ENCODE data around the gene SLC35B2. TPM values are rescaled to one million over a fixed set of nuclear protein-coding genes. Genes with fewer than 3 reads are reported as not detected.

SLC35B2 gene
- total and polyA plus RNA-seq, 7 experiments from 2014 or later = 10.0 to 41.7 (median 20.4) TPM

- Histone ChIP-seq H3K27me3 (ENCODE audit: control insufficient read depth in 2 of 2, insufficient read depth in 2 of 2, low read length in 2 of 2) (no peaks in the 10 kb centered on the region), H3K4me1 (ENCODE audit: control insufficient read depth in 2 of 2, insufficient read depth in 2 of 2, low read length in 2 of 2) (no peaks in the 10 kb centered on the region), H3K4me3 (ENCODE audit: low read length) (no peak overlapping the region), H3K9me3 (ENCODE audit: control insufficient read depth in 2 of 3, low read length in 3 of 3) (no peaks in the 10 kb centered on the region), H3K27ac (ENCODE audit: low read depth, low read length) (no peak overlapping the region), H3K36me3 (ENCODE audit: control insufficient read depth in 2 of 3, insufficient read depth in 3 of 3, low read length in 3 of 3) (no peaks in the 10 kb centered on the region)
- H3K27me3 Mint-ChIP-seq = peaks cover 53 to 80% (median 74%) of the 10 kb centered on the region in 5 donors
- DNase-seq = no peak
- intact Hi-C loops (cut with micrococcal nuclease) = no loop called here
- ATAC-seq = no peak
- no peak overlapping the region for H3K4me3 Mint-ChIP-seq
- no peak overlapping the region for H3K27ac Mint-ChIP-seq
- ChIA-PET CTCF (no interaction called here), POLR2A (no interaction called here)
- peaks cover 0 to 3% (median 0%) of the 10 kb centered on the region in 7 donors for H3K4me1 Mint-ChIP-seq
- no peaks in the 10 kb centered on the region for H3K9me3 Mint-ChIP-seq
- peaks cover 0 to 5% (median 0%) of the 10 kb centered on the region in 5 donors for H3K36me3 Mint-ChIP-seq
These were observed 32.5 kb upstream of the SLC35B2 start for GRCh38 chr6:44289726-44290260.

DNA sequence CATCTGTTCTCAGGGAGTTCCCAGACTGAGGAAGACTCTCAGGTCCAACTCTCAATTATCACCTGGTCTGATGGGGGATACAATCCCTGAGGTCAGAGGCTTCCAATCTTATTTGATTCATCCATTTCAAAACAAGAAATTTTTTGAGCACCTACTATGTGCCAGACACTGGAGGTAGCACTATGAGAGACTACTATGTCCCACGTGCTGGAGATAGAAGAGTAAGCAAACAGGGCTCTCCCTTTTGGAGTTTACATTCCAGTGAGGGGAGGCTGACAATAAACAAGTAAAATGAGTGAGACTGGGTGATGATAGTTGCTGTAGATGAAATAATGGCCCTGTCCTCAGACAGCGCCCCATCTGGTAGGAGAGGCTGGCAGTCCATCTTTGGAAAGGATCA lies 29.4 kb upstream of the SLC35B2 start:
- Histone ChIP-seq H3K4me1 (ENCODE audit: control insufficient read depth in 2 of 2, insufficient read depth in 2 of 2, low read length in 2 of 2) (no peaks in the 10 kb centered on the region), H3K27ac (ENCODE audit: low read depth, low read length) (no peak overlapping the region), H3K27me3 (ENCODE audit: control insufficient read depth in 2 of 2, insufficient read depth in 2 of 2, low read length in 2 of 2) (no peaks in the 10 kb centered on the region), H3K36me3 (ENCODE audit: control insufficient read depth in 2 of 3, insufficient read depth in 3 of 3, low read length in 3 of 3) (no peaks in the 10 kb centered on the region), H3K9me3 (ENCODE audit: control insufficient read depth in 2 of 3, low read length in 3 of 3) (no peaks in the 10 kb centered on the region), H3K4me3 (ENCODE audit: low read length) (no peak overlapping the region)
- Mint-ChIP-seq H3K27me3 (peaks cover 45 to 66% (median 58%) of the 10 kb centered on the region in 5 donors), H3K4me3 (no peak overlapping the region), H3K36me3 (peaks cover 0 to 5% (median 0%) of the 10 kb centered on the region in 5 donors), H3K9me3 (no peaks in the 10 kb centered on the region), H3K27ac (no peak overlapping the region), H3K4me1 (peaks cover 0 to 4% (median 0%) of the 10 kb centered on the region in 7 donors)
- CTCF ChIA-PET = no interaction called here
- ATAC-seq (no peak), DNase-seq (no peak)
- intact Hi-C loops (cut with micrococcal nuclease) = no loop called here
- POLR2A ChIA-PET = no interaction called here

- POLR2A ChIA-PET = interaction anchor here (1.0 kb wide), 1 partner anchor 10 kb away, joined by 3 read pairs; no protein-coding TSS in a partner anchor
- no peak for ATAC-seq
- CTCF ChIA-PET = no interaction called here
These were observed 28.9 kb upstream of the SLC35B2 start for GRCh38 chr6:44286285-44286565.

DNA sequence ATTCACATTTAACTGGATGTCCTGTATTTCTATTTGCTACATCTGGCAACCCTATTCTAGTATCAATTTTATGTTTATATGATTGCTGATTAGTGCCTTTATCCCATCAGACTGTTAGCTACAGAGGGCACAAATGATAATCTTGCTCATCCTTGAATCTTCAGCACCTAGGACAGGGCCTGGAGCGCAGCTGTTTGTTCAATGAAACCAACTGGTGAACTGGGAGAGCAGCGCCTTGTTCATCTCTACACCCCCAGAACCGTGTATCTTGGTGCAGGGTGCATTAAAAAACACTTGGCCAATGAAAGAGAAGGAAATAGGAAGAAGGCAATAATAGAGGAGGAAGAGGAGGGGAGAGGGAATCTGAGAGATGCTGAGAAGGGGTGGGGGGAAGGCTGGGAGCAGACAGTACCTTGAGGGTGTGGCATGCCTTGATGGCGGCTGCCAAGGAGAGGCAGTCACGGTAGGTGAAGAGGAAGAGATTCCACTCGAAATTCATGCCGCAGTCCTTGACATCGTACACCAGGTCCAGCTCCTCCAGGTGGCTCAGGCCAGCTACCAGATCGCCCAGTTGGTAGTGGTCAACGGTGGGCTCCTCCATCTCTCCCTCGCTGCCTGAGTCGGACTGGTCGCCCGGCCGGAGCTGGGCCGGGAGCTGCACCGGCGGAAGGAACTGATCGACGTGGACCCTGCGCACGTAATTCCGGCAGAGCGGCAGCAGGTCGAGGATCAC lies 28.4 kb upstream of the SLC35B2 start:
- H3K4me1 ChIP-seq (ENCODE audit: control insufficient read depth in 2 of 2, insufficient read depth in 2 of 2, low read length in 2 of 2) = no peaks in the 10 kb centered on the region
- H3K4me3 ChIP-seq (ENCODE audit: low read length) = no peak overlapping the region
- no peaks in the 10 kb centered on the region for H3K27me3 ChIP-seq (ENCODE audit: control insufficient read depth in 2 of 2, insufficient read depth in 2 of 2, low read length in 2 of 2)
- H3K27ac ChIP-seq (ENCODE audit: low read depth, low read length) = no peak overlapping the region
- H3K9me3 Mint-ChIP-seq = no peaks in the 10 kb centered on the region
- H3K4me1 Mint-ChIP-seq = peaks cover 0 to 4% (median 0%) of the 10 kb centered on the region in 7 donors
- no peaks in the 10 kb centered on the region for H3K36me3 ChIP-seq (ENCODE audit: control insufficient read depth in 2 of 3, insufficient read depth in 3 of 3, low read length in 3 of 3)
- peaks cover 0 to 5% (median 0%) of the 10 kb centered on the region in 5 donors for H3K36me3 Mint-ChIP-seq
- peaks cover 39 to 57% (median 47%) of the 10 kb centered on the region in 5 donors for H3K27me3 Mint-ChIP-seq
- ChIA-PET CTCF (no interaction called here), POLR2A (interaction anchor here (1.0 kb wide), 1 partner anchor 10 kb away, joined by 3 read pairs; no protein-coding TSS in a partner anchor)
- no peak overlapping the region for H3K4me3 Mint-ChIP-seq
- DNase-seq (no peak), ATAC-seq (no peak)
- H3K9me3 ChIP-seq (ENCODE audit: control insufficient read depth in 2 of 3, low read length in 3 of 3) = no peaks in the 10 kb centered on the region
- H3K27ac Mint-ChIP-seq = no peak overlapping the region
- intact Hi-C loops (cut with micrococcal nuclease) = no loop called here

More at GRCh38 chr6:44286285-44286565, 28.9 kb upstream of the SLC35B2 start:
- DNase-seq = no peak
- Histone ChIP-seq H3K9me3 (ENCODE audit: control insufficient read depth in 2 of 3, low read length in 3 of 3) (no peaks in the 10 kb centered on the region), H3K4me1 (ENCODE audit: control insufficient read depth in 2 of 2, insufficient read depth in 2 of 2, low read length in 2 of 2) (no peaks in the 10 kb centered on the region), H3K36me3 (ENCODE audit: control insufficient read depth in 2 of 3, insufficient read depth in 3 of 3, low read length in 3 of 3) (no peaks in the 10 kb centered on the region), H3K27me3 (ENCODE audit: control insufficient read depth in 2 of 2, insufficient read depth in 2 of 2, low read length in 2 of 2) (no peaks in the 10 kb centered on the region), H3K27ac (ENCODE audit: low read depth, low read length) (no peak overlapping the region), H3K4me3 (ENCODE audit: low read length) (no peak overlapping the region)
- H3K36me3 Mint-ChIP-seq = peaks cover 0 to 5% (median 0%) of the 10 kb centered on the region in 5 donors
- intact Hi-C loops (cut with micrococcal nuclease) = no loop called here
- H3K9me3 Mint-ChIP-seq = no peaks in the 10 kb centered on the region
- no peak overlapping the region for H3K27ac Mint-ChIP-seq
- no peak overlapping the region for H3K4me3 Mint-ChIP-seq
- peaks cover 41 to 62% (median 52%) of the 10 kb centered on the region in 5 donors for H3K27me3 Mint-ChIP-seq
- H3K4me1 Mint-ChIP-seq = peaks cover 0 to 4% (median 0%) of the 10 kb centered on the region in 7 donors

GRCh38 chr6:44284867-44285266 lies 27.5 kb upstream of the SLC35B2 start:
- POLR2A ChIA-PET = no interaction called here
- H3K27me3 Mint-ChIP-seq = peaks cover 35 to 51% (median 40%) of the 10 kb centered on the region in 5 donors
- Histone ChIP-seq H3K27me3 (ENCODE audit: control insufficient read depth in 2 of 2, insufficient read depth in 2 of 2, low read length in 2 of 2) (no peaks in the 10 kb centered on the region), H3K36me3 (ENCODE audit: control insufficient read depth in 2 of 3, insufficient read depth in 3 of 3, low read length in 3 of 3) (no peaks in the 10 kb centered on the region), H3K27ac (ENCODE audit: low read depth, low read length) (no peak overlapping the region), H3K4me1 (ENCODE audit: control insufficient read depth in 2 of 2, insufficient read depth in 2 of 2, low read length in 2 of 2) (no peaks in the 10 kb centered on the region), H3K4me3 (ENCODE audit: low read length) (no peak overlapping the region), H3K9me3 (ENCODE audit: control insufficient read depth in 2 of 3, low read length in 3 of 3) (no peaks in the 10 kb centered on the region)
- no peak for ATAC-seq
- H3K9me3 Mint-ChIP-seq = no peaks in the 10 kb centered on the region
- no peak overlapping the region for H3K27ac Mint-ChIP-seq
- intact Hi-C loops (cut with micrococcal nuclease) = no loop called here
- CTCF ChIA-PET = no interaction called here
- no peak for DNase-seq
- peaks cover 0 to 5% (median 0%) of the 10 kb centered on the region in 5 donors for H3K36me3 Mint-ChIP-seq
- no peak overlapping the region for H3K4me3 Mint-ChIP-seq
- peaks cover 0 to 4% (median 0%) of the 10 kb centered on the region in 7 donors for H3K4me1 Mint-ChIP-seq

DNA sequence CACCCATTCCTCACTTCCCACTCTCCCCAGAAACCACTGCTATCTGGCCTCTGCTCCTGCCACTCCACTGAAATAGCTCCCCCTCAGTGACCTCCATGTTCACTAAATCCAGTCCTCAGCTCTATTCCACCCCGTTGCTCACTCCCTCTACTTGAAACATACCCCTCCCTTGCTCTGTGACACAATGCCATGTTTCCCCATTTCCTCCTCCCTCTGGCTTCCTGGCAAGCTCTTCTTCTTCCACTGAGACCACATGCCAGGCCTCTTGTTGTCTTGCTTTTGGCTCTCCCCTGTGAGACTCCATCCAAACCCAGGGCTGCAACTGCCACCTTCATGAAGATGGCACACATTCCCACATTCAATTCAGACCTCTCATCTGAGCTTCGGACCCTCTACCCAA lies 26.8 kb upstream of the SLC35B2 start:
- ATAC-seq = no peak
- ChIA-PET CTCF (no interaction called here), POLR2A (no interaction called here)
- H3K9me3 Mint-ChIP-seq = no peaks in the 10 kb centered on the region
- H3K4me3 Mint-ChIP-seq = no peak overlapping the region
- no peak for DNase-seq
- H3K9me3 ChIP-seq (ENCODE audit: control insufficient read depth in 2 of 3, low read length in 3 of 3) = no peaks in the 10 kb centered on the region
- H3K4me3 ChIP-seq (ENCODE audit: low read length) = no peak overlapping the region
- no peak overlapping the region for H3K27ac Mint-ChIP-seq
- peaks cover 0 to 5% (median 0%) of the 10 kb centered on the region in 5 donors for H3K36me3 Mint-ChIP-seq
- H3K4me1 Mint-ChIP-seq = peaks cover 0 to 7% (median 0%) of the 10 kb centered on the region in 7 donors
- intact Hi-C loops (cut with micrococcal nuclease) = no loop called here
- H3K27ac ChIP-seq (ENCODE audit: low read depth, low read length) = no peak overlapping the region
- no peaks in the 10 kb centered on the region for H3K4me1 ChIP-seq (ENCODE audit: control insufficient read depth in 2 of 2, insufficient read depth in 2 of 2, low read length in 2 of 2)
- no peaks in the 10 kb centered on the region for H3K27me3 ChIP-seq (ENCODE audit: control insufficient read depth in 2 of 2, insufficient read depth in 2 of 2, low read length in 2 of 2)
- no peaks in the 10 kb centered on the region for H3K36me3 ChIP-seq (ENCODE audit: control insufficient read depth in 2 of 3, insufficient read depth in 3 of 3, low read length in 3 of 3)
- peaks cover 33 to 47% (median 38%) of the 10 kb centered on the region in 5 donors for H3K27me3 Mint-ChIP-seq

All from naive thymus-derived CD4-positive, alpha-beta T cell (primary cell).